ENCODE data around the gene FKBP10. TPM values are rescaled to one million over a fixed set of nuclear protein-coding genes. Genes with fewer than 3 reads are reported as not detected.
"Not testable (repeated sequence)": the region's sequence is repeated elsewhere in the genome, so short reads cannot be mapped to it uniquely, and the experiment has no call there.

FKBP10 gene
- total and polyA plus RNA-seq, 7 experiments from 2014 or later, result 0.34 to 0.76 TPM; not detected in 5

- peak overlapping the region in 1 of 9 donors; percentile 63 for H3K27ac Mint-ChIP-seq
- ChIA-PET CTCF (no interaction called here), POLR2A (interaction anchor here (0.5 to 0.7 kb wide), 2 partner anchors 158 to 1487 kb away, joined by 3 read pairs; no protein-coding TSS in a partner anchor)
- peaks cover 0 to 2% (median 0%) of the 10 kb centered on the region in 11 donors for H3K9me3 Mint-ChIP-seq
- Histone ChIP-seq H3K36me3 (ENCODE audit: control insufficient read depth in 2 of 3, insufficient read depth in 3 of 3, low read length in 3 of 3) (peaks cover 0 to 18% (median under 1%) of the 10 kb centered on the region in 3 experiments), H3K9me3 (ENCODE audit: control insufficient read depth in 2 of 3, low read length in 3 of 3) (no peaks in the 10 kb centered on the region), H3K4me1 (ENCODE audit: control insufficient read depth in 2 of 2, insufficient read depth in 2 of 2, low read length in 2 of 2) (peaks cover 0 to 3% of the 10 kb centered on the region in 2 donors), H3K27ac (ENCODE audit: low read depth, low read length) (no peak overlapping the region), H3K4me3 (ENCODE audit: low read length) (no peak overlapping the region), H3K27me3 (ENCODE audit: control insufficient read depth in 2 of 2, insufficient read depth in 2 of 2, low read length in 2 of 2) (no peaks in the 10 kb centered on the region)
- no peak for ATAC-seq
- peaks cover 16 to 54% (median 38%) of the 10 kb centered on the region in 7 donors for H3K4me1 Mint-ChIP-seq
- DNase-seq, result no peak
- intact Hi-C loops (cut with micrococcal nuclease), result no loop called here
- no peaks in the 10 kb centered on the region for H3K27me3 Mint-ChIP-seq
- no peak overlapping the region for H3K4me3 Mint-ChIP-seq
- H3K36me3 Mint-ChIP-seq, result peaks cover 0 to 34% (median 9%) of the 10 kb centered on the region in 5 donors
Observed at GRCh38 chr17:41849251-41849990, 36.6 kb downstream of the FKBP10 start.

- POLR2A ChIA-PET, result interaction anchor here (0.7 to 2.6 kb wide), 2 partner anchors 13 to 15 kb away, joined by 5 to 12 read pairs; partner anchors contain the start of gene KLHL11
- intact Hi-C loops (cut with micrococcal nuclease); DNase-seq; H3K27ac ChIP-seq (ENCODE audit: low read depth, low read length); CTCF ChIA-PET; H3K27me3 ChIP-seq (ENCODE audit: control insufficient read depth in 2 of 2, insufficient read depth in 2 of 2, low read length in 2 of 2); H3K4me3 ChIP-seq (ENCODE audit: low read length); ATAC-seq; H3K27ac Mint-ChIP-seq; H3K4me1 ChIP-seq (ENCODE audit: control insufficient read depth in 2 of 2, insufficient read depth in 2 of 2, low read length in 2 of 2); H3K4me3 Mint-ChIP-seq; H3K27me3 Mint-ChIP-seq; H3K9me3 ChIP-seq (ENCODE audit: control insufficient read depth in 2 of 3, low read length in 3 of 3); H3K9me3 Mint-ChIP-seq: not testable (repeated sequence)
- Mint-ChIP-seq H3K4me1 (peaks cover 21 to 61% (median 47%) of the 10 kb centered on the region in 7 donors), H3K36me3 (peaks cover 5 to 33% (median 11%) of the 10 kb centered on the region in 5 donors)
- H3K36me3 ChIP-seq (ENCODE audit: control insufficient read depth in 2 of 3, insufficient read depth in 3 of 3, low read length in 3 of 3), result peaks cover 0 to 25% (median 6%) of the 10 kb centered on the region in 3 experiments
Observed at GRCh38 chr17:41851382-41851781, 38.6 kb downstream of the FKBP10 start.

- Mint-ChIP-seq H3K4me3 (peak overlapping the region in 4 of 10 donors; percentile 2 to 58 (median 34)), H3K4me1 (peaks cover 15 to 38% (median 30%) of the 10 kb centered on the region in 7 donors), H3K36me3 (no peaks in the 10 kb centered on the region), H3K27me3 (no peaks in the 10 kb centered on the region), H3K27ac (peak overlapping the region in 2 of 9 donors; percentile 8 to 24), H3K9me3 (no peaks in the 10 kb centered on the region)
- no peak overlapping the region for H3K27ac ChIP-seq (ENCODE audit: low read depth, low read length)
- ChIA-PET POLR2A (no interaction called here), CTCF (no interaction called here)
- intact Hi-C loops (cut with micrococcal nuclease), result loop anchor here in 1 of 2 donors (10.0 kb wide), 2 partner anchors 126 to 674 kb away; partner anchors contain the start of genes HAP1 and NAGLU
- DNase-seq, result no peak
- H3K36me3 ChIP-seq (ENCODE audit: control insufficient read depth in 2 of 3, insufficient read depth in 3 of 3, low read length in 3 of 3), result peaks cover 0 to 9% (median 0%) of the 10 kb centered on the region in 3 experiments
- peaks cover 25 to 34% of the 10 kb centered on the region in 2 donors for H3K4me1 ChIP-seq (ENCODE audit: control insufficient read depth in 2 of 2, insufficient read depth in 2 of 2, low read length in 2 of 2)
- no peak overlapping the region for H3K4me3 ChIP-seq (ENCODE audit: low read length)
- H3K9me3 ChIP-seq (ENCODE audit: control insufficient read depth in 2 of 3, low read length in 3 of 3), result no peaks in the 10 kb centered on the region
- H3K27me3 ChIP-seq (ENCODE audit: control insufficient read depth in 2 of 2, insufficient read depth in 2 of 2, low read length in 2 of 2), result no peaks in the 10 kb centered on the region
- ATAC-seq, result no peak
Observed at GRCh38 chr17:41860254-41860931, 47.6 kb downstream of the FKBP10 start.

GRCh38 chr17:41863074-41863848, 50.5 kb downstream of the FKBP10 start:
- no peaks in the 10 kb centered on the region for H3K27me3 Mint-ChIP-seq
- Histone ChIP-seq H3K27me3 (ENCODE audit: control insufficient read depth in 2 of 2, insufficient read depth in 2 of 2, low read length in 2 of 2) (no peaks in the 10 kb centered on the region), H3K27ac (ENCODE audit: low read depth, low read length) (peak overlapping the region; percentile 49), H3K36me3 (ENCODE audit: control insufficient read depth in 2 of 3, insufficient read depth in 3 of 3, low read length in 3 of 3) (peaks cover 0 to 18% (median 0%) of the 10 kb centered on the region in 3 experiments), H3K9me3 (ENCODE audit: control insufficient read depth in 2 of 3, low read length in 3 of 3) (no peaks in the 10 kb centered on the region), H3K4me1 (ENCODE audit: control insufficient read depth in 2 of 2, insufficient read depth in 2 of 2, low read length in 2 of 2) (peaks cover 25 to 34% of the 10 kb centered on the region in 2 donors), H3K4me3 (ENCODE audit: low read length) (peak overlapping the region; percentile 89)
- peaks cover 0 to 3% (median under 1%) of the 10 kb centered on the region in 5 donors for H3K36me3 Mint-ChIP-seq
- H3K4me3 Mint-ChIP-seq, result no peak overlapping the region
- CTCF ChIA-PET, result interaction anchor here (1.0 kb wide), 1 partner anchor 29 kb away, joined by 4 read pairs; no protein-coding TSS in a partner anchor
- peaks cover 15 to 47% (median 32%) of the 10 kb centered on the region in 7 donors for H3K4me1 Mint-ChIP-seq
- DNase-seq (peak in 7 of 9 donors; percentile 2 to 41 (median 18)), ATAC-seq (peak; percentile 17)
- no peak overlapping the region for H3K27ac Mint-ChIP-seq
- POLR2A ChIA-PET, result interaction anchor here (1.7 to 3.0 kb wide), 4 partner anchors 11 to 175 kb away, joined by 12 to 17 read pairs (median 13); partner anchors contain the start of genes ACLY, EIF1, KLHL10 and NT5C3B
- peaks cover 0 to 2% (median 0%) of the 10 kb centered on the region in 11 donors for H3K9me3 Mint-ChIP-seq
- intact Hi-C loops (cut with micrococcal nuclease), result loop anchor here in 1 of 2 donors (10.0 kb wide), 2 partner anchors 128 to 672 kb away; partner anchors contain the start of genes HAP1 and NAGLU

GRCh38 chr17:41864498-41864835, 51.7 kb downstream of the FKBP10 start:
- Histone ChIP-seq H3K4me3 (ENCODE audit: low read length) (peak overlapping the region; percentile 89), H3K4me1 (ENCODE audit: control insufficient read depth in 2 of 2, insufficient read depth in 2 of 2, low read length in 2 of 2) (peaks cover 25 to 34% of the 10 kb centered on the region in 2 donors), H3K27ac (ENCODE audit: low read depth, low read length) (peak overlapping the region; percentile 90), H3K27me3 (ENCODE audit: control insufficient read depth in 2 of 2, insufficient read depth in 2 of 2, low read length in 2 of 2) (no peaks in the 10 kb centered on the region), H3K9me3 (ENCODE audit: control insufficient read depth in 2 of 3, low read length in 3 of 3) (no peaks in the 10 kb centered on the region), H3K36me3 (ENCODE audit: control insufficient read depth in 2 of 3, insufficient read depth in 3 of 3, low read length in 3 of 3) (peaks cover 0 to 21% (median 0%) of the 10 kb centered on the region in 3 experiments)
- peaks cover 0 to 9% (median 6%) of the 10 kb centered on the region in 5 donors for H3K36me3 Mint-ChIP-seq
- peaks cover 0 to 2% (median 0%) of the 10 kb centered on the region in 11 donors for H3K9me3 Mint-ChIP-seq
- intact Hi-C loops (cut with micrococcal nuclease), result loop anchor here (2.0 to 10.0 kb wide), 4 partner anchors 102 to 670 kb away; partner anchors contain the start of genes CNP (in 1 of the 2), EIF1 (in 1 of the 2), HAP1 (in 1 of the 2) and NAGLU (in 1 of the 2)
- peaks cover 15 to 48% (median 37%) of the 10 kb centered on the region in 7 donors for H3K4me1 Mint-ChIP-seq
- no peaks in the 10 kb centered on the region for H3K27me3 Mint-ChIP-seq
- CTCF ChIA-PET, result interaction anchor here (0.7 to 1.0 kb wide), 2 partner anchors 30 to 66 kb away, joined by 3 to 4 read pairs; partner anchors contain the start of gene ODAD4
- POLR2A ChIA-PET, result interaction anchor here (1.2 to 3.0 kb wide), 8 partner anchors 12 to 1645 kb away, joined by 4 to 17 read pairs (median 10); partner anchors contain the start of genes ACLY, DNAJC7, EIF1 and KLHL10
- no peak overlapping the region for H3K27ac Mint-ChIP-seq
- DNase-seq (peak in 1 of 9 donors; percentile 72), ATAC-seq (no peak)
- H3K4me3 Mint-ChIP-seq, result no peak overlapping the region

Data from naive thymus-derived CD4-positive, alpha-beta T cell (primary cell).